KOPT-K1 (cell line): ENCODE data around the gene OR9Q1.

Source experiments
- H3K27ac ChIP-seq: fragments of 200-600 bp; sonication (generic); 2 replicates; pipeline ENCODE4 v1.5.1; 2016; ENCODE audit warnings: antibody characterized with exemption, mild to moderate bottlenecking, low read depth, low read length; ENCODE audit not compliant: poor library complexity, severe bottlenecking
- H3K36me3 ChIP-seq: fragments of 200-600 bp; sonication (generic); 2 replicates; pipeline ENCODE4 v1.5.1; 2017; ENCODE audit warnings: antibody characterized with exemption, mild to moderate bottlenecking, low read length, moderate library complexity; ENCODE audit not compliant: insufficient read depth
- H3K9me3 ChIP-seq: fragments of 200-600 bp; sonication (generic); 2 replicates; pipeline ENCODE4 v1.5.1; 2017; ENCODE audit warnings: antibody characterized with exemption, low read length, mild to moderate bottlenecking; ENCODE audit not compliant: insufficient read depth, poor library complexity, severe bottlenecking

The OR9Q1 gene

GRCh38 chr11:58004664-58005063 is 19.0 kb upstream of the OR9Q1 start:
- Histone ChIP-seq H3K36me3 (no peaks in the 10 kb centered on the region), H3K27ac (no peak overlapping the region)

GRCh38 chr11:58006940-58007339 is 16.7 kb upstream of the OR9Q1 start:
- H3K9me3 ChIP-seq: no peaks in the 10 kb centered on the region
- H3K27ac ChIP-seq: no peak overlapping the region
- no peaks in the 10 kb centered on the region for H3K36me3 ChIP-seq

More at GRCh38 chr11:58004664-58005063, 19.0 kb upstream of the OR9Q1 start:
- H3K9me3 ChIP-seq: no peaks in the 10 kb centered on the region

- Histone ChIP-seq H3K9me3 (no peaks in the 10 kb centered on the region), H3K27ac (no peak overlapping the region), H3K36me3 (no peaks in the 10 kb centered on the region)
Measured at GRCh38 chr11:58011771-58012170, 11.9 kb upstream of the OR9Q1 start.

- Histone ChIP-seq H3K27ac (no peak overlapping the region), H3K36me3 (no peaks in the 10 kb centered on the region), H3K9me3 (no peaks in the 10 kb centered on the region)
Measured at GRCh38 chr11:58024601-58025091, 965 bp downstream of the OR9Q1 start.

- Histone ChIP-seq H3K27ac (no peak overlapping the region), H3K9me3 (no peaks in the 10 kb centered on the region), H3K36me3 (no peaks in the 10 kb centered on the region)
Measured at GRCh38 chr11:58027341-58027740, 3.7 kb downstream of the OR9Q1 start.

- Histone ChIP-seq H3K36me3 (no peaks in the 10 kb centered on the region), H3K27ac (no peak overlapping the region), H3K9me3 (no peaks in the 10 kb centered on the region)
Measured at GRCh38 chr11:58028687-58029411, 5.2 kb downstream of the OR9Q1 start.

GRCh38 chr11:58030653-58031052 is 7.0 kb downstream of the OR9Q1 start, which contains the start of gene OR6Q1:
Gene OR6Q1, plus strand, starts transcription at chr11:58030953. Its CDS starts 0 bp downstream, at chr11:58030953.
- Histone ChIP-seq H3K27ac (no peak within 1 kb of the TSS), H3K36me3 (no peaks in the 10 kb centered on the region), H3K9me3 (no peaks in the 10 kb centered on the region)

GRCh38 chr11:58034471-58034870 is 10.8 kb downstream of the OR9Q1 start:
- Histone ChIP-seq H3K36me3 (no peaks in the 10 kb centered on the region), H3K27ac (no peak overlapping the region)

GRCh38 chr11:58039589-58039988 is 15.9 kb downstream of the OR9Q1 start:
- Histone ChIP-seq H3K9me3 (no peaks in the 10 kb centered on the region), H3K27ac (no peak overlapping the region), H3K36me3 (no peaks in the 10 kb centered on the region)

More at GRCh38 chr11:58034471-58034870, 10.8 kb downstream of the OR9Q1 start:
- H3K9me3 ChIP-seq: no peaks in the 10 kb centered on the region

- no peak overlapping the region for H3K27ac ChIP-seq
- H3K9me3 ChIP-seq: no peaks in the 10 kb centered on the region
- H3K36me3 ChIP-seq: no peaks in the 10 kb centered on the region
Measured at GRCh38 chr11:58043379-58043778, 19.7 kb downstream of the OR9Q1 start.

- Histone ChIP-seq H3K9me3 (no peaks in the 10 kb centered on the region), H3K27ac (no peak overlapping the region), H3K36me3 (no peaks in the 10 kb centered on the region)
Measured at GRCh38 chr11:58046231-58046630, 22.6 kb downstream of the OR9Q1 start.

GRCh38 chr11:58047818-58048217 is 24.1 kb downstream of the OR9Q1 start:
- Histone ChIP-seq H3K9me3 (no peaks in the 10 kb centered on the region), H3K36me3 (no peaks in the 10 kb centered on the region), H3K27ac (no peak overlapping the region)

GRCh38 chr11:58055806-58056401 is 32.2 kb downstream of the OR9Q1 start:
- no peaks in the 10 kb centered on the region for H3K9me3 ChIP-seq
- H3K27ac ChIP-seq: no peak overlapping the region
- H3K36me3 ChIP-seq: no peaks in the 10 kb centered on the region

GRCh38 chr11:58057481-58057880 is 33.8 kb downstream of the OR9Q1 start:
- H3K36me3 ChIP-seq: no peaks in the 10 kb centered on the region
- no peaks in the 10 kb centered on the region for H3K9me3 ChIP-seq
- H3K27ac ChIP-seq: no peak overlapping the region

GRCh38 chr11:58058276-58059006 is 34.8 kb downstream of the OR9Q1 start:
- Histone ChIP-seq H3K27ac (no peak overlapping the region), H3K9me3 (no peaks in the 10 kb centered on the region), H3K36me3 (no peaks in the 10 kb centered on the region)
